PFSK-1 (cell line): ENCODE data around the gene SF3B5.

Source experiments
- FOXP2 ChIP-seq: optimal IDR thresholded peaks from 2 replicates; pipeline ENCODE3; 2011; ENCODE audit warnings: borderline replicate concordance, control low read depth, inconsistent platforms; ENCODE audit not compliant: insufficient read depth; ENCODE audit errors: extremely low read length, extremely low read depth
- POLR2AphosphoS5 ChIP-seq: IDR thresholded peaks from 2 replicates; pipeline ENCODE4 v1.6.1; 2012; ENCODE audit warnings: low read depth, mild to moderate bottlenecking, control low read depth, low read length, moderate library complexity
- SIN3A ChIP-seq: IDR thresholded peaks from 2 replicates; pipeline ENCODE4 v1.6.1; 2012; ENCODE audit warnings: mild to moderate bottlenecking, low read length, moderate library complexity, borderline replicate concordance; ENCODE audit not compliant: insufficient read depth
- TAF1 ChIP-seq: IDR thresholded peaks from 2 replicates; pipeline ENCODE4 v1.6.1; 2012; ENCODE audit warnings: low read length, control low read depth, borderline replicate concordance; ENCODE audit not compliant: insufficient read depth
- TF ChIP-seq, protein P1 (sequence below), 2 experiments: IDR thresholded peaks; 2 replicates each; pipeline versions ENCODE4 v1.6.1 to v1.8.0; 2011 to 2012; ENCODE audit warnings: low read depth in 2 of 2, low read length in 2 of 2, control low read depth in 1 of 2, inconsistent platforms in 1 of 2, mild to moderate bottlenecking in 1 of 2, moderate library complexity in 1 of 2; ENCODE audit not compliant: insufficient read depth in 1 of 2

SF3B5 gene

DNA sequence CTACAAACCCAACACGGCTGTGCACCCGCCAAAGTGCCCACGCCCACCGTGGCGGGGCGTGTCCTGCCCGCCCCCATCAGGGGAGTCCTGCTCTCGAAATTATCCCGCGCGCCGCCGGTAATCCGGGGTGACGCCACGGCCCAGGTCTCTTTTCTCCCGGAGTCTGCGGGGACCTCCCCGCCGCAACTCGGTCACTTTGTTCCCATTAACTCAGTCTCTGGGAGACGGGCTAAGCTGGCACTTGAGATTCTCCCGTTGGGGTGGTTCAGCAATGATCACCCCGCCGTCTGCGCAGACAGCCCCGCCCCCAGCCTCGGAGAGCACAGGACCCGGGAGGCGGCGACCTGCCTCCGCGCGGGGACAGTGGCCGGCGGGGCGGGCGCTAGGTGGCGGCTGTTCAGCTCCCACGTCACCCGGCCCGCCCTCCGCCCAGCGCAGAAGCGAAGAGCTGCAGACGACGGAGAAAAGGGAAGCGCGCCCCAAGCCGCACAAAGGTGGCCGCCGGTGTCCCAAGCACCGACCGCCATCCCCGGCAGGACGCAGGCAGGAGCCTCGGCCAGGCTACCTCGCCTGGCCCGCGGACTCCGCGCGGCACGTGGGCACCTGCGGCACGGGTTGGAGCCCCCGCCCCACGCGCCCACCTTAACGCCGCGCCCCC, 31.5 kb downstream of the SF3B5 start:
- no peak for TF ChIP-seq FOXP2
- TF ChIP-seq, protein P1, sequence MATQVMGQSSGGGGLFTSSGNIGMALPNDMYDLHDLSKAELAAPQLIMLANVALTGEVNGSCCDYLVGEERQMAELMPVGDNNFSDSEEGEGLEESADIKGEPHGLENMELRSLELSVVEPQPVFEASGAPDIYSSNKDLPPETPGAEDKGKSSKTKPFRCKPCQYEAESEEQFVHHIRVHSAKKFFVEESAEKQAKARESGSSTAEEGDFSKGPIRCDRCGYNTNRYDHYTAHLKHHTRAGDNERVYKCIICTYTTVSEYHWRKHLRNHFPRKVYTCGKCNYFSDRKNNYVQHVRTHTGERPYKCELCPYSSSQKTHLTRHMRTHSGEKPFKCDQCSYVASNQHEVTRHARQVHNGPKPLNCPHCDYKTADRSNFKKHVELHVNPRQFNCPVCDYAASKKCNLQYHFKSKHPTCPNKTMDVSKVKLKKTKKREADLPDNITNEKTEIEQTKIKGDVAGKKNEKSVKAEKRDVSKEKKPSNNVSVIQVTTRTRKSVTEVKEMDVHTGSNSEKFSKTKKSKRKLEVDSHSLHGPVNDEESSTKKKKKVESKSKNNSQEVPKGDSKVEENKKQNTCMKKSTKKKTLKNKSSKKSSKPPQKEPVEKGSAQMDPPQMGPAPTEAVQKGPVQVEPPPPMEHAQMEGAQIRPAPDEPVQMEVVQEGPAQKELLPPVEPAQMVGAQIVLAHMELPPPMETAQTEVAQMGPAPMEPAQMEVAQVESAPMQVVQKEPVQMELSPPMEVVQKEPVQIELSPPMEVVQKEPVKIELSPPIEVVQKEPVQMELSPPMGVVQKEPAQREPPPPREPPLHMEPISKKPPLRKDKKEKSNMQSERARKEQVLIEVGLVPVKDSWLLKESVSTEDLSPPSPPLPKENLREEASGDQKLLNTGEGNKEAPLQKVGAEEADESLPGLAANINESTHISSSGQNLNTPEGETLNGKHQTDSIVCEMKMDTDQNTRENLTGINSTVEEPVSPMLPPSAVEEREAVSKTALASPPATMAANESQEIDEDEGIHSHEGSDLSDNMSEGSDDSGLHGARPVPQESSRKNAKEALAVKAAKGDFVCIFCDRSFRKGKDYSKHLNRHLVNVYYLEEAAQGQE (IDR thresholded peaks at IDR 0.05; ENCODE audit: insufficient read depth in 1 of 2, low read depth in 2 of 2, low read length in 2 of 2) = no peak
- TF ChIP-seq TAF1 = no peak
- TF ChIP-seq POLR2AphosphoS5 = no peak
- no peak for TF ChIP-seq SIN3A

DNA sequence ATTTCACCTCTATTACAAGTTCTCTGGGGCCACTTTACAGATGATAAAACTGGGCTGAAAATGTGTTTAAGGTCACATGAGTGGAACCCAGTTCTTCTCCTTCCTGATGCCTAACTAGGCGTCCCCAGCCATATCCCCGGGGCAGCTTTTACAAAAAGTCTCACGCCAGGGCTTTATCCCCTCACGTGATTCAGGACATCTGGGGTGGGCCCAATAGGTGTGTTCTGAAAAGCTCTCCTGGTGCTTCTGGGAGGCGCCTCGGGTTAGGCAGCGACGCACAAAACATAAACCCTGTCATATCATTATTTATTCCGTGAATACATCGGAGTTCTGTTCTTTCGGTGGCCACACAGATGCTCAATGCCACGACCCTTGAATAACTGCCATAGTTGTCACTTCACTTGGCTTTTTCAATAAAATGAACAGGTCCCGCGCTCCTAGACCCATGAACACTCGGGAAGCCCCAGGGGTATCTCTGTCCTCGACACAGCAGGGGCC, 32.1 kb downstream of the SF3B5 start:
- TF ChIP-seq, protein P1 (IDR thresholded peaks at IDR 0.05; ENCODE audit: insufficient read depth in 1 of 2, low read depth in 2 of 2, low read length in 2 of 2) = no peak
- no peak for TF ChIP-seq TAF1
- TF ChIP-seq FOXP2 = no peak
- no peak for TF ChIP-seq POLR2AphosphoS5
- no peak for TF ChIP-seq SIN3A

DNA sequence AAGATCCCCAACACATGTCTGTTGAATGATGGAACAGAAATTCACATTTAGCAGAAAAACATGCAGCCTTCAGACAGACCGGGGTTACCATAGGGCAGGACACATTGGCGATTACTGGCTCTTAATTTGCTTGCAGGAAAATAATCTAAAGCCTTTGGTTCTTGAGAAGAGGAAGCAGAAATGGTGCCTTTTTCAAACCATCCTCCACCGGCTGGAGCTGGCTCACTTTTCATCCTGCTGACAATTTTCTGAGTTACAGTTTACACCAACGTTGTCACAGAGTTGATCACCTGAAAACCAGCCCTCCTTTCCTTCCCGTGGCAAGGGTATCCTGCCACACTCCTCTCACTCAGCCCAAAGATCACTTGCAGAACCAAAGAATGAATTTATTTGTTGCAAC, 32.6 kb downstream of the SF3B5 start:
- TF ChIP-seq SIN3A (no peak), FOXP2 (no peak), TAF1 (no peak), POLR2AphosphoS5 (no peak)

DNA sequence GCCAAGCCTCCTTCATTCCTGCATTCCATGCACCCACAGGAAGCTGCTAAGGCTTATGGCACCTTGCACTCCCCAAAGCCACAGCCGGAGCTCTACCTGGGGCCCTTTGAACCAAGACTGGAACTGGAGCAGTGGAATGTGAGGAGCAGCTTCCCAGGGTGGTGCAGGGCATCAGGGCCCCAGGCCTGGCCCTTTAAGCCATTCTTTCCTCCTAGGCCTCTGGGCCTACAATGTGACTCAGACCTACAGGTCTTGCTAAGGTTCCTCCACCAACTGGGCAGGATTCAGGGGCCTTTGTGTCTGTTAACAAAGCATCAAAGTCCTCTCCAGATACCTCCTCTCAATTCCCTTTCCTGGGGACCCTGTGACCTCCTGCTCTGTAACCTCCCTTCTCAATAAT, 36.2 kb downstream of the SF3B5 start:
- TF ChIP-seq POLR2AphosphoS5 (no peak), SIN3A (no peak), TAF1 (no peak), FOXP2 (no peak)
- TF ChIP-seq, protein P1 (IDR thresholded peaks at IDR 0.05; ENCODE audit: insufficient read depth in 1 of 2, low read depth in 2 of 2, low read length in 2 of 2) = no peak

DNA sequence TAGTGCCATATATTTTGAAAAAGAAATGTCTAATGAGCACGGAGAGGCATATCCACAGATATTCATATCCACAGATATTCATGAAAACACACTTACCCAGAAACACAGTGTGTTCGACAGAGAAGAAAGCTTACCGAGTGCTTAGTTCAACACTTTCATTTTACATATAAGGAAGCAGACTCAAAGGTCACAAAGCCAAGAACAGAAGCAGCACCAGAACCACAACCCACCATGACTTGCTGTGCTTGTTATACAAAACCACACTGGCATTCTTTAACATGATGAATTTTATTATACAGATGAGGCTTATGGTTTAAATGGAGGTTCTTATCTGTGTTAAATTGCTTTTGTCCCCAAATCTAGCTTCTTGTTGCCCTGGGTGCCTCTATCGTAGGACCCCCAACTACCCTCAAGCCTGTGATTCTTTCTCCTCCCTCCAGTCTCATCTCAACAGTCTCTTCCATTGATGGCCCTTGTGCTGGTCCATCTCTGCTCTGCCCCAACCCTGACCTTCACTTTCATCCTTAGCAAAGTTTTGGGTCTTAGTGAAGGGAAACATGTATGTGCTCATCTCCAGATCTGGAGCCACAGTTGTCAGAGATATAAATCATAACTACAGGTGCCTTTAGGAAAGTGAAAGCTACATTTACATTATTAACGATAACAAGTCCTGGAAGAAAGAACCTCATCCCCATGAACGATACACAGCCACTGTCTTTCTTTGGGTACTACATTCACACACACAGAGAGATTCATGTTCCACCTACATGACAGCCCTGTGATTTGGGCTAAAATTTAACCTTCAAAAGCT, 40.0 kb downstream of the SF3B5 start:
- TF ChIP-seq, protein P1 (IDR thresholded peaks at IDR 0.05; ENCODE audit: insufficient read depth in 1 of 2, low read depth in 2 of 2, low read length in 2 of 2) = no peak
- no peak for TF ChIP-seq FOXP2
- no peak for TF ChIP-seq SIN3A
- TF ChIP-seq POLR2AphosphoS5 = no peak
- TF ChIP-seq TAF1 = no peak
